HEK293 (cell line): Measurements from ENCODE around the gene PTPRA.

ENCODE experiments used
- CTCF ChIA-PET: fragments of 350-600 bp; formaldehyde crosslinking; extraction: SDS; loops from one replicate; lab custom pipeline; 2021; ENCODE audit warnings: antibody characterized with exemption; lab: Yijun Ruan, JAX
- POLR2A ChIA-PET: fragments of 300-600 bp; formaldehyde crosslinking; extraction: SDS; loops from one replicate; lab custom pipeline; 2020; ENCODE audit warnings: antibody characterized with exemption, inconsistent platforms; lab: Yijun Ruan, JAX
- H3K27ac ChIP-seq: fragments of 200-500 bp; sonication (Bioruptor generic); 2 replicates; pipeline ENCODE4 v1.5.1; 2014; ENCODE audit warnings: low read depth, low read length, control low read depth, inconsistent platforms; ENCODE audit errors: extremely low read depth
- H3K36me3 ChIP-seq, 2 experiments: fragments of 200-500 bp in 1 of 2; sonication (Bioruptor generic) in 1 of 2; 1 replicate in 1 of 2; 2 replicates in 1 of 2; pipeline ENCODE4 v1.5.1; 2014 to 2017; ENCODE audit warnings: inconsistent platforms in 2 of 2, low read length in 2 of 2; ENCODE audit not compliant: control insufficient read depth in 2 of 2, insufficient read depth in 1 of 2
- H3K4me1 ChIP-seq: fragments of 200-500 bp; sonication (Bioruptor generic); 2 replicates; pipeline ENCODE4 v1.5.1; 2014; ENCODE audit warnings: mild to moderate bottlenecking, low read length, inconsistent platforms; ENCODE audit not compliant: control insufficient read depth, insufficient read depth
- H3K4me3 ChIP-seq: 2 replicates; pipeline ENCODE4 v1.5.1; 2011; ENCODE audit warnings: low read depth, mild to moderate bottlenecking, control low read depth, low read length, moderate library complexity
- H3K9me3 ChIP-seq: fragments of 200-500 bp; sonication (Bioruptor generic); 2 replicates; pipeline ENCODE4 v1.5.1; 2014; ENCODE audit warnings: low read depth, low read length, inconsistent platforms; ENCODE audit not compliant: control insufficient read depth, insufficient read depth
- EGR2 ChIP-seq: fragments of 450-650 bp; formaldehyde crosslinking; IDR thresholded peaks from 2 replicates; pipeline ENCODE4 v1.5.1; 2016; ENCODE audit warnings: low read depth, missing biosample characterization, missing genetic modification characterization
- GLI2 ChIP-seq: fragments of 450-650 bp; formaldehyde crosslinking; IDR thresholded peaks from 2 replicates; pipeline ENCODE4; 2017; ENCODE audit warnings: missing biosample characterization, missing genetic modification characterization, low read depth, borderline replicate concordance
- GLIS1 ChIP-seq: fragments of 450-650 bp; formaldehyde crosslinking; IDR thresholded peaks from 2 replicates; pipeline ENCODE4 v1.5.1; 2016; ENCODE audit warnings: missing biosample characterization, missing genetic modification characterization
- KLF1 ChIP-seq: fragments of 450-650 bp; formaldehyde crosslinking; IDR thresholded peaks from 2 replicates; pipeline ENCODE4 v1.5.1; 2016; ENCODE audit warnings: missing biosample characterization, missing genetic modification characterization
- KLF9 ChIP-seq: fragments of 450-650 bp; formaldehyde crosslinking; IDR thresholded peaks from 2 replicates; pipeline ENCODE4 v1.5.1; 2016; ENCODE audit warnings: missing biosample characterization, missing genetic modification characterization, low read depth
- SALL2 ChIP-seq: fragments of 450-650 bp; formaldehyde crosslinking; IDR thresholded peaks from 2 replicates; pipeline ENCODE4 v1.5.0; 2017; ENCODE audit warnings: missing biosample characterization, mild to moderate bottlenecking, missing genetic modification characterization, borderline replicate concordance
- SETDB1 ChIP-seq: IDR thresholded peaks from one replicate; pipeline ENCODE4 v1.6.1; 2017; ENCODE audit warnings: mild to moderate bottlenecking, low read length, moderate library complexity, mixed read lengths; ENCODE audit not compliant: insufficient read length
- ZBTB17 ChIP-seq: fragments of 450-650 bp; formaldehyde crosslinking; IDR thresholded peaks from 2 replicates; pipeline ENCODE4 v1.5.1; 2016; ENCODE audit warnings: missing biosample characterization, missing genetic modification characterization
- ZBTB48 ChIP-seq: fragments of 450-650 bp; formaldehyde crosslinking; IDR thresholded peaks from 2 replicates; pipeline ENCODE4 v1.5.1; 2016; ENCODE audit warnings: missing biosample characterization, missing genetic modification characterization
- ZNF16 ChIP-seq: fragments of 450-650 bp; formaldehyde crosslinking; IDR thresholded peaks from 2 replicates; pipeline ENCODE4 v1.5.1; 2016; ENCODE audit warnings: low read depth, missing biosample characterization, missing genetic modification characterization
- ZNF175 ChIP-seq: fragments of 450-650 bp; formaldehyde crosslinking; IDR thresholded peaks from 2 replicates; pipeline ENCODE4 v1.5.1; 2016; ENCODE audit warnings: missing biosample characterization, missing genetic modification characterization
- ZNF292 ChIP-seq: fragments of 450-650 bp; formaldehyde crosslinking; IDR thresholded peaks from 2 replicates; pipeline ENCODE4 v1.5.1; 2016; ENCODE audit warnings: low read depth, missing biosample characterization, missing genetic modification characterization, borderline replicate concordance
- ZNF416 ChIP-seq: fragments of 450-650 bp; formaldehyde crosslinking; IDR thresholded peaks from 2 replicates; pipeline ENCODE4 v1.5.1; 2016; ENCODE audit warnings: missing biosample characterization, missing genetic modification characterization
- ZNF433 ChIP-seq: fragments of 450-650 bp; formaldehyde crosslinking; IDR thresholded peaks from 2 replicates; pipeline ENCODE4 v1.5.1; 2016; ENCODE audit warnings: missing biosample characterization, missing genetic modification characterization, low read depth
- ZNF510 ChIP-seq: fragments of 450-650 bp; formaldehyde crosslinking; IDR thresholded peaks from 2 replicates; pipeline ENCODE4 v1.5.1; 2018; ENCODE audit warnings: mild to moderate bottlenecking, missing genetic modification characterization, missing biosample characterization; ENCODE audit not compliant: insufficient replicate concordance
- ZNF558 ChIP-seq: fragments of 450-650 bp; formaldehyde crosslinking; IDR thresholded peaks from 2 replicates; pipeline ENCODE4 v1.5.1; 2016; ENCODE audit warnings: missing biosample characterization, missing genetic modification characterization
- ZNF626 ChIP-seq: fragments of 450-650 bp; sonication (Bioruptor Pico); formaldehyde crosslinking; IDR thresholded peaks from 2 replicates; pipeline ENCODE4 v1.5.1; 2018; ENCODE audit warnings: missing biosample characterization, missing genetic modification characterization, inconsistent platforms
- ZNF654 ChIP-seq: fragments of 450-650 bp; formaldehyde crosslinking; IDR thresholded peaks from 2 replicates; pipeline ENCODE4 v1.5.1; 2016; ENCODE audit warnings: low read depth, missing biosample characterization, missing genetic modification characterization
- ZNF660 ChIP-seq: fragments of 450-650 bp; IDR thresholded peaks from 2 replicates; pipeline ENCODE4 v1.5.1; 2018; ENCODE audit warnings: missing biosample characterization, mild to moderate bottlenecking, missing genetic modification characterization
- ZNF76 ChIP-seq: fragments of 450-650 bp; formaldehyde crosslinking; IDR thresholded peaks from 2 replicates; pipeline ENCODE4; 2016; ENCODE audit warnings: low read depth, missing biosample characterization, missing genetic modification characterization, borderline replicate concordance
- TF ChIP-seq, protein P1 (sequence below): fragments of 450-650 bp; formaldehyde crosslinking; IDR thresholded peaks from 2 replicates; pipeline ENCODE4 v1.5.1; 2016; ENCODE audit warnings: missing biosample characterization, missing genetic modification characterization
- TF ChIP-seq, protein P2 (sequence below): fragments of 450-650 bp; formaldehyde crosslinking; IDR thresholded peaks from 2 replicates; pipeline ENCODE4 v1.5.1; 2017; ENCODE audit warnings: missing biosample characterization, missing genetic modification characterization
- TF ChIP-seq, protein P3 (sequence below): fragments of 450-650 bp; formaldehyde crosslinking; IDR thresholded peaks from 2 replicates; pipeline ENCODE4; 2016; ENCODE audit warnings: missing biosample characterization, missing genetic modification characterization
- TF ChIP-seq, protein P4 (sequence below): fragments of 450-650 bp; formaldehyde crosslinking; IDR thresholded peaks from 2 replicates; pipeline ENCODE4 v1.5.1; 2016; ENCODE audit warnings: missing biosample characterization, missing genetic modification characterization
- TF ChIP-seq, protein P5 (sequence below): fragments of 450-650 bp; formaldehyde crosslinking; IDR thresholded peaks from 2 replicates; pipeline ENCODE4 v1.5.1; 2017; ENCODE audit warnings: missing biosample characterization, missing genetic modification characterization
- TF ChIP-seq, protein P6 (sequence below): fragments of 450-650 bp; IDR thresholded peaks from 2 replicates; pipeline ENCODE4 v1.5.1; 2018; ENCODE audit warnings: missing biosample characterization, mild to moderate bottlenecking, missing genetic modification characterization

Gene PTPRA

DNA sequence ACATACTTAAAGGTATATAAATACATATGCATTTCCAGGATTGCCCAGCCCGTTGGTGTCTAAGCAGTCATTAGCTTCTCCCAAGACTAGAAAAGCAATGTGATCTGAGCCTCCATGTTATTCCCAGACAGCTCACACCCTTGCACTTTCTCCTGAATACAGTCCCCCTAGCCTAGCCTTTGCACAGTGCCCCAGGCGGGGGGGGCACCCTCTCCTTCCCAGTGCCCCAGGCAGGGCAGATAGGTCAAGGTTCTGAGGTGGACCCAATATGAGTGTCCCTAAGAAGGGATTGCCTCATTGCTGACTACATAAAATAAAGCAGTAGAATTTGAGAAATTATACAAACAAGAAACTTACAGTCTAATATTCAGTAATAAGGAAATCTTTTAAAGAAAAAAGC, 154.7 kb downstream of the PTPRA start:
- TF ChIP-seq, protein P1, sequence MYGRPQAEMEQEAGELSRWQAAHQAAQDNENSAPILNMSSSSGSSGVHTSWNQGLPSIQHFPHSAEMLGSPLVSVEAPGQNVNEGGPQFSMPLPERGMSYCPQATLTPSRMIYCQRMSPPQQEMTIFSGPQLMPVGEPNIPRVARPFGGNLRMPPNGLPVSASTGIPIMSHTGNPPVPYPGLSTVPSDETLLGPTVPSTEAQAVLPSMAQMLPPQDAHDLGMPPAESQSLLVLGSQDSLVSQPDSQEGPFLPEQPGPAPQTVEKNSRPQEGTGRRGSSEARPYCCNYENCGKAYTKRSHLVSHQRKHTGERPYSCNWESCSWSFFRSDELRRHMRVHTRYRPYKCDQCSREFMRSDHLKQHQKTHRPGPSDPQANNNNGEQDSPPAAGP, result no peak
- TF ChIP-seq ZNF76 (no peak), EGR2 (tag by site-specific recombination) (no peak), ZNF626 (tag by site-specific recombination) (no peak), GLIS1 (no peak), ZNF175 (no peak)
- TF ChIP-seq, protein P2, sequence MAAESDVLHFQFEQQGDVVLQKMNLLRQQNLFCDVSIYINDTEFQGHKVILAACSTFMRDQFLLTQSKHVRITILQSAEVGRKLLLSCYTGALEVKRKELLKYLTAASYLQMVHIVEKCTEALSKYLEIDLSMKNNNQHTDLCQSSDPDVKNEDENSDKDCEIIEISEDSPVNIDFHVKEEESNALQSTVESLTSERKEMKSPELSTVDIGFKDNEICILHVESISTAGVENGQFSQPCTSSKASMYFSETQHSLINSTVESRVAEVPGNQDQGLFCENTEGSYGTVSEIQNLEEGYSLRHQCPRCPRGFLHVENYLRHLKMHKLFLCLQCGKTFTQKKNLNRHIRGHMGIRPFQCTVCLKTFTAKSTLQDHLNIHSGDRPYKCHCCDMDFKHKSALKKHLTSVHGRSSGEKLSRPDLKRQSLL (tag by site-specific recombination), result no peak
- TF ChIP-seq, protein P3, sequence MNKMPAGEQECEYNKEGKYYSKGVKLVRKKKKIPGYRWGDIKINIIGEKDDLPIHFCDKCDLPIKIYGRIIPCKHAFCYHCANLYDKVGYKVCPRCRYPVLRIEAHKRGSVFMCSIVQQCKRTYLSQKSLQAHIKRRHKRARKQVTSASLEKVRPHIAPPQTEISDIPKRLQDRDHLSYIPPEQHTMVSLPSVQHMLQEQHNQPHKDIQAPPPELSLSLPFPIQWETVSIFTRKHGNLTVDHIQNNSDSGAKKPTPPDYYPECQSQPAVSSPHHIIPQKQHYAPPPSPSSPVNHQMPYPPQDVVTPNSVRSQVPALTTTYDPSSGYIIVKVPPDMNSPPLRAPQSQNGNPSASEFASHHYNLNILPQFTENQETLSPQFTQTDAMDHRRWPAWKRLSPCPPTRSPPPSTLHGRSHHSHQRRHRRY (tag by site-specific recombination), result no peak
- Histone ChIP-seq H3K4me3 (no peak overlapping the region), H3K36me3 (peaks cover 39 to 83% of the 10 kb centered on the region in 2 experiments; a peak in 2 of 3 replicates), H3K9me3 (no peaks in the 10 kb centered on the region), H3K27ac (no peak overlapping the region), H3K4me1 (no peaks in the 10 kb centered on the region)
- ChIA-PET CTCF (interaction anchor here (0.6 kb wide), 1 partner anchor 64 kb away, joined by 5 read pairs; no protein-coding TSS in a partner anchor), POLR2A (no interaction called here)

DNA sequence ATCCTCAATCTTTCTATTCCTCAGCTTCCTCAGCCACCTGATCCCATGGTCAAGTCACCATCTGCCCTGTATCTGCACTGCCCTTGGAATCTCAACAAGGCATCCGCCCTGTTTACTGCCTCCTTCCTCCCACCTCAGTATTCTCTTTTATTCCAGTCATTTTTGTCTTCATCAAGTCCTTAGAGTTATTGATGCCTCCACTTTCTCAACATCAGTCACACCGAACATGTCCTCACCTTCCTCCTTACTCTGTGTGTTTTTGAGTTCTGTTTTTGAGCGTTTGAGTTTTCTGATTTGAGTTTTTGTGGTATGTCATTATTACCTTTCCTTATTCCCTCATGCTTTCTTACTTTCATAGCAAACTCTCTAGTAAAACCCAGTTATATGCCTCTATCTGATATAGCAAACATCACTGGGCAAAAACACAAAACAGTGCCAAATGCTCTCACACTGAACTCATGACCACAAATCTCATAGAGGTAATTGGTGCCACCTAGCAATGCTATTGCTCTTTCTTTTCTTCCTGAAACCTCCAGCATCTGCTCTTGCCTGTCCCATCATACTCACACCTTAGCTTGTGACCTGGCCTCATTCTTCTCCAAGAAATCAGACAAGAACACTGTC, 158.4 kb downstream of the PTPRA start:
- ChIA-PET CTCF (interaction anchor here (0.9 kb wide), 1 partner anchor 22 kb away, joined by 3 read pairs; no protein-coding TSS in a partner anchor), POLR2A (no interaction called here)
- Histone ChIP-seq H3K27ac (no peak overlapping the region), H3K9me3 (no peaks in the 10 kb centered on the region), H3K4me3 (no peak overlapping the region), H3K36me3 (peaks cover 47 to 83% of the 10 kb centered on the region in 2 experiments), H3K4me1 (no peaks in the 10 kb centered on the region)
- TF ChIP-seq ZNF510 (no peak), ZNF654 (no peak), ZNF16 (no peak), ZNF660 (tag by site-specific recombination) (no peak), SALL2 (tag by site-specific recombination) (no peak), GLI2 (no peak), ZBTB17 (no peak), KLF1 (tag by site-specific recombination) (no peak), ZNF558 (no peak), KLF9 (tag by site-specific recombination) (no peak), GLIS1 (no peak), ZBTB48 (tag by site-specific recombination) (no peak), SETDB1 (no peak), ZNF292 (tag by site-specific recombination) (no peak), ZNF433 (no peak), ZNF416 (no peak)
- TF ChIP-seq, protein P4, sequence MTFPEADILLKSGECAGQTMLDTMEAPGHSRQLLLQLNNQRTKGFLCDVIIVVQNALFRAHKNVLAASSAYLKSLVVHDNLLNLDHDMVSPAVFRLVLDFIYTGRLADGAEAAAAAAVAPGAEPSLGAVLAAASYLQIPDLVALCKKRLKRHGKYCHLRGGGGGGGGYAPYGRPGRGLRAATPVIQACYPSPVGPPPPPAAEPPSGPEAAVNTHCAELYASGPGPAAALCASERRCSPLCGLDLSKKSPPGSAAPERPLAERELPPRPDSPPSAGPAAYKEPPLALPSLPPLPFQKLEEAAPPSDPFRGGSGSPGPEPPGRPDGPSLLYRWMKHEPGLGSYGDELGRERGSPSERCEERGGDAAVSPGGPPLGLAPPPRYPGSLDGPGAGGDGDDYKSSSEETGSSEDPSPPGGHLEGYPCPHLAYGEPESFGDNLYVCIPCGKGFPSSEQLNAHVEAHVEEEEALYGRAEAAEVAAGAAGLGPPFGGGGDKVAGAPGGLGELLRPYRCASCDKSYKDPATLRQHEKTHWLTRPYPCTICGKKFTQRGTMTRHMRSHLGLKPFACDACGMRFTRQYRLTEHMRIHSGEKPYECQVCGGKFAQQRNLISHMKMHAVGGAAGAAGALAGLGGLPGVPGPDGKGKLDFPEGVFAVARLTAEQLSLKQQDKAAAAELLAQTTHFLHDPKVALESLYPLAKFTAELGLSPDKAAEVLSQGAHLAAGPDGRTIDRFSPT (tag by site-specific recombination), result no peak
- TF ChIP-seq, protein P5, sequence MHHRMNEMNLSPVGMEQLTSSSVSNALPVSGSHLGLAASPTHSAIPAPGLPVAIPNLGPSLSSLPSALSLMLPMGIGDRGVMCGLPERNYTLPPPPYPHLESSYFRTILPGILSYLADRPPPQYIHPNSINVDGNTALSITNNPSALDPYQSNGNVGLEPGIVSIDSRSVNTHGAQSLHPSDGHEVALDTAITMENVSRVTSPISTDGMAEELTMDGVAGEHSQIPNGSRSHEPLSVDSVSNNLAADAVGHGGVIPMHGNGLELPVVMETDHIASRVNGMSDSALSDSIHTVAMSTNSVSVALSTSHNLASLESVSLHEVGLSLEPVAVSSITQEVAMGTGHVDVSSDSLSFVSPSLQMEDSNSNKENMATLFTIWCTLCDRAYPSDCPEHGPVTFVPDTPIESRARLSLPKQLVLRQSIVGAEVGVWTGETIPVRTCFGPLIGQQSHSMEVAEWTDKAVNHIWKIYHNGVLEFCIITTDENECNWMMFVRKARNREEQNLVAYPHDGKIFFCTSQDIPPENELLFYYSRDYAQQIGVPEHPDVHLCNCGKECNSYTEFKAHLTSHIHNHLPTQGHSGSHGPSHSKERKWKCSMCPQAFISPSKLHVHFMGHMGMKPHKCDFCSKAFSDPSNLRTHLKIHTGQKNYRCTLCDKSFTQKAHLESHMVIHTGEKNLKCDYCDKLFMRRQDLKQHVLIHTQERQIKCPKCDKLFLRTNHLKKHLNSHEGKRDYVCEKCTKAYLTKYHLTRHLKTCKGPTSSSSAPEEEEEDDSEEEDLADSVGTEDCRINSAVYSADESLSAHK (tag by site-specific recombination), result no peak
- TF ChIP-seq, protein P6, sequence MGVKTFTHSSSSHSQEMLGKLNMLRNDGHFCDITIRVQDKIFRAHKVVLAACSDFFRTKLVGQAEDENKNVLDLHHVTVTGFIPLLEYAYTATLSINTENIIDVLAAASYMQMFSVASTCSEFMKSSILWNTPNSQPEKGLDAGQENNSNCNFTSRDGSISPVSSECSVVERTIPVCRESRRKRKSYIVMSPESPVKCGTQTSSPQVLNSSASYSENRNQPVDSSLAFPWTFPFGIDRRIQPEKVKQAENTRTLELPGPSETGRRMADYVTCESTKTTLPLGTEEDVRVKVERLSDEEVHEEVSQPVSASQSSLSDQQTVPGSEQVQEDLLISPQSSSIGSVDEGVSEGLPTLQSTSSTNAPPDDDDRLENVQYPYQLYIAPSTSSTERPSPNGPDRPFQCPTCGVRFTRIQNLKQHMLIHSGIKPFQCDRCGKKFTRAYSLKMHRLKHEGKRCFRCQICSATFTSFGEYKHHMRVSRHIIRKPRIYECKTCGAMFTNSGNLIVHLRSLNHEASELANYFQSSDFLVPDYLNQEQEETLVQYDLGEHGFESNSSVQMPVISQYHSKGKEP (tag by site-specific recombination), result no peak
